ENCODE measurements around the gene LRRTM4.
"Not testable (repeated sequence)": the region's sequence is repeated elsewhere in the genome, so short reads cannot be mapped to it uniquely, and the experiment has no call there.

LRRTM4 gene

DNA sequence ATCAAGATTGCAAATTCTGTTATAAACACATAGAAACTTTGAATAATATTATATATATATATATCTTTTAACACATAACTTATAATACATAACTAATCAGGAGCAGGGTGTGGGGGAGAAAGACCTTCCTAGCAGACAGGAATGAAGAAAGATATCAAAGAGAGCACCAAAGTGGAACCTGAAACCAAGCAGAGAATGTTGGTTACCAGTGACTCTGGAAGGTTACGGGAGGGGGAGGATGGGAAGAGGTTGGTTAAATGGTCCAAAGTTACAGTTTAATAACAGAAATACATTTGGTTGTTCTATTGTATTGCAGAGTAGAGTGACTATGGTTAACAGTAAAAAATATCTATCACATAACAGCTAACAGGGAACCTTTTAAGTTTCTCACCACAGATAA is 366.7 kb downstream of the LRRTM4 start:
- no peak for DNase-seq

DNA sequence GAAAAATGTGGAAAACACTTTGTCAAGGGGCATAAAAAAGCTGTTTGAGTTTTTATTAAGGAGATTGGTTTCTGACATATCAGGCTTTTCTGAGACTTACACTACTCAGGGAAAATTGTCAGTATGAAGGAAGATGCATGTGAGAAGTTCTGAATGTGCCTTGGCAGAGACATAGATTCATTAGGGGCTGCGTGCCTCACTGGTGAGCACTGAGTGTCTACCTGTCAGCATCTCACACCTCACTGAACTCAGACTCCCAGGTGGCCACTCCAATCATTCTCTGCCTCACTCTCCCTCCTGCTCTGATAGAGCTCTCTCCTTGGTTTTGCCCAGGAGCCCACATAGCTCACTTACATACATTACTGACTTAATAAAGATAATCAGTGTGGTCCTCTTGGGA is 372.6 kb downstream of the LRRTM4 start:
- DNase-seq, result no peak

- DNase-seq, result peak in 1 of 2 experiments; percentile 3
These were observed 375.0 kb downstream of the LRRTM4 start for GRCh38 chr2:77147153-77147552.

DNA sequence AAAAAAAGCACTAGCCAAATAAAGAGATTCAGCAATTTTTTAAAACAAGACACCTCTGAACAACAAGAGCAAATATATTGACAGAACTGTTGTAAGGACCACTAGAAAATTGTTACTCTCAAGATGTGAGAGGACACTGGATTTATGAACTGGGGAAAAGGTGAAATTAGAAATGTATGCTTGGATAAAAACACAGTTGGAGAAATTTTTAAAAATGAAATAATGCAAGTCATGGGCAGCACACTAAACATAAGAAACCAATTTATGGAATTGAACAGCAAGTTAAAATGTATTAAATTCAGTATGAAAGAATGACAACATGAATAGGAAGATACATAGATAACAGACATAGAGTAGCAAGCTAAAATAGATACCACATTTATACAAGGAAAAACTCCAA is 377.4 kb downstream of the LRRTM4 start:
- no peak for DNase-seq

DNA sequence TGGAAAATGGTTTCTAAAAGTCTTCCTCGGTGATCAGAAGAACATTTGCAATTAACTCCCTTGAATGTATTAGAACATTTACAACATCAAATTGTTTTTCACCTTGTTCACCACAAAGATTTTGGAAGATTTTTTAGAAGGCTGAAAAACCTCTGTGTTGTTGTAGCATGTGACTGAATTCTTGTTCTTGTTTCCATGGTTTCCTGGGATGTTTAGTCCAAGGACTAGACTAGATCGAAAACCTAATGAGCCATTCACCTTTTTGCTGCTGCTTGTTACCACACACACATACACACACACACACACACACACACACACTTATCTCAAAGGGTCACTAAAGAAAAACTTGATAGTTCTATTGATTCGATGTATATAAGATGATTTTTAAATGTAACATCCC is 380.0 kb downstream of the LRRTM4 start:
- no peak for DNase-seq

- not testable (repeated sequence) for DNase-seq
These were observed 393.7 kb downstream of the LRRTM4 start for GRCh38 chr2:77128479-77128878.

- no peak for DNase-seq
These were observed 394.8 kb downstream of the LRRTM4 start for GRCh38 chr2:77127345-77127744.

- DNase-seq, result no peak
These were observed 400.7 kb downstream of the LRRTM4 start for GRCh38 chr2:77121518-77121917.

GRCh38 chr2:77119333-77119732 is 402.8 kb downstream of the LRRTM4 start:
- DNase-seq, result no peak

DNA sequence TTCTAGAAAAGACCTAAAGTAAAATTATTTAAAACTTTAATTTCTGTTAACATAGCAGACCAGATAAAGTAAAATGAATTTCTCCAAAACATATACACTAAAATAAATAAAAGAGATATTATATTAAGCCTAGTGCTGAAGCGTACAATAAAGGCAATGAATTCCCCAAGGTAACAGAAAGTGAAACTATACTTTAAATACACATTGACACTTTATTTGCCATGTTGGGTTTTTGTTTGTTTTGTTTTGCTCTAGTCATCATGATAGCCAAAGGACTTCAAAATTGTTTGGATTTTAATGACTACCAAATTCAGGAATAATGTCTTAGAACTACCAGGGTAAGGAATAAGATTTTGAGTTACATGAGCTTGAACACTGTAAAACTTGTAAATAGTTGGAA is 413.3 kb downstream of the LRRTM4 start:
- DNase-seq, result no peak

DNA sequence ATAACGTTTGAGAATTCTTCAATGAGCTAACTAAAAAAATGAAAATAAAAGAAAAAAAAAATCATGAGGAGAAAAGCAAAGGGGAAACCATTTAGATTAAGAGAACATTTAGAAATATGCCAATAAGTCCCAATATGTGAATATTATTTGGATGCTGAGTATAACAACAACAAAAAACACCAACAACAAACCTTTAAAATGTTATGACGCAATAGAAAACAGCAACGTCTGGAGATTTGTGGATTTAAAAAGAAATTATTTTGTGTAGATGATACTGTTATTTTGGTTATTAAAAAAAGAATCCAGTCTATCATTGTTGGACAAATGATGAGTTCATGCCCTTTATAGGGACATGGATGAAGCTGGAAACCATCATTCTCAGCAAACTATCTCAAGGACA is 417.2 kb downstream of the LRRTM4 start:
- no peak for DNase-seq

- no peak for DNase-seq
These were observed 417.6 kb downstream of the LRRTM4 start for GRCh38 chr2:77104554-77104953.

DNA sequence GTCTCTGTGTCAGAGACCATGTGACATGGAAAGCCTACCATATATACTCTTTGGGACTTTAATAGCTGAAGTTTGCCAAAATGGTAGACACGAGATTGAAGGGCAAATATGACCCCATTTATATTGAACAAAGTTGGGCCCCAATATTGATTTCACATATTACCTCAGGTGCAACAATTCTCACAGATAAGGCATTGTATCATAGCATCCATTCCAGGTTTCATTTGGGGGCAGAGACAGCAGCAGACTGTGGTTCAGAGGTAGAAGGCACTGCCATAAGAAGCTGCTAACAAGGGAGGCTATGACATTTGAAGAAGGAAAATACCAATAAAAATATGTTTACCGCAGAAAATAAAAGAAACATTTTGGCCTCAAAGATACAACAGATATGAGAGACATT is 419.2 kb downstream of the LRRTM4 start:
- no peak for DNase-seq

- DNase-seq, result no peak
These were observed 420.3 kb downstream of the LRRTM4 start for GRCh38 chr2:77101796-77102452.

DNA sequence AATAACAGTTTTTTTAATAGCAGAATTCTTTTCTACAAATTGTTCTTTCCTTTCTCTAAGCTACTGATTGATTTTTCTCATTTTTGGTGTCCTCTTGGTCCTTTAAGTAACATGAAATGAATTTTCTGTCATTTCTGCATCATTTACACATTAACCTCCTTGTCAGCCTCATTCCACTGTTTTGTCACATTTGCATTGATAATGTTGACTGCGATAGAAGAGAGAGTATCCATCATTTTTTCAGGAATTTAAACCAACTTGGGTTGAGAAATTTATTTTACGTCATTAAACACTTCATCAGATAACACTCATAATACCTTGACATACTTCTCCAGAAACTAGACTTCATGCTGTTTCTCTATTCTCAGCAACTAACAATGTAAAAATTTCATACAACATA is 422.2 kb downstream of the LRRTM4 start:
- DNase-seq, result no peak

DNA sequence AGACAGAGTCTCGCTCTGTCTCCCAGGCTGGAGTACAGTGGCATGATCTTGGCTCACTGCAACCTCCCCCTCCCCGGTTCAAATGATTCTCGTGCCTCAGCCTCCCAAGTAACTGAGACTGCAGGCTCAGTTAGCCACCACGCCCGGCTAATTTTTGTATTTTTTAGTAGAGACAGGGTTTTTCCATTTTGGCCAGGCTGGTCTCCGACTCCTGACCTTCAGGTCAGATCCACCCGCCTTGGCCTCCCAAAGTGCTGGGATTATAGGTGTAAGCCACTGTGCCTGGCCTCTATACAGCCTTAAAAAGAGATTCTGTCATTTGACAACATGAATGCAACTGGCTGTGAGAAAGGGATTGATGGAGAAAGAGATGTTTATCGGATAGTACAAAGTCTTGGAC is 426.7 kb downstream of the LRRTM4 start:
- not testable (repeated sequence) for DNase-seq

DNA sequence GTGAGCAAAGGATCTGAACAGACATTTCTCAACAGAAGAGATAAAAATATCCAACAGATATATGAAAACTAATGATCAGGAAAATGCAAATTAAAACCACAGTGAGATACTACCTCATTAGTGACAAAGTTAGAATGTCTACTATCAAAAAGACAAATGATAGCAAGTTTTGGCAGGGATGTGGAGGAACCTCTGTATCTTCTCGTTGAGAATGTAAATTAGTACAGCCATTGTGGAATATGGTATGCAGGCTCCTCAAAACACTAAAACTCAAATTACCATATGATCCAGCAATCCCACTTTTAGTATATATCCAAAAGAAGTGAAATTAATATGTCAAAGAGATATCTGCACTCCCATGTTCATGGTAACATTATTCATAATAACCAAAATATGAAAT is 427.1 kb downstream of the LRRTM4 start:
- no peak for DNase-seq

- DNase-seq, result not testable (repeated sequence)
These were observed 433.8 kb downstream of the LRRTM4 start for GRCh38 chr2:77088424-77088823.

DNA sequence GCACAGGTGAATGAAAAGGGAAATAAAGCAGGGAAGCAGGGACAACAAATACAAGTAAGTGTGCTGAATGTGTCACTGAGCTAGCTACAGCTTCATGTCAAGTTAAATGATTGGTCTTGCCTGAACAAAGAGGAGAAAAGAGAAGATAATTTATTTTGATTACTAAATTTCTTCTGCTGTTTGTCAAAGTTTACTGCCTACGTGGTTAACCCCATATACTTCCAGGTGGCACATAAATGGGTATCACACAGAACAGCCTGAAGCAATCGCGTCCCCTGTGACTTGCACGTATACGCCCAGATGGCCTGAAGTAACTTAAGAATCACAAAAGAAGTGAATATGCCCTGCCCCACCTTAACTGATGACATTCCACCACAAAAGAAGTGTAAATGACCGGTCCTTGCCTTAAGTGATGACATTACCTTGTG is 434.2 kb downstream of the LRRTM4 start:
- DNase-seq, result no peak

- no peak for DNase-seq
These were observed 435.7 kb downstream of the LRRTM4 start for GRCh38 chr2:77086478-77086877.

GRCh38 chr2:77086051-77086450 is 436.1 kb downstream of the LRRTM4 start:
- DNase-seq, result no peak

GRCh38 chr2:77085561-77085960 is 436.6 kb downstream of the LRRTM4 start:
- DNase-seq, result no peak

- no peak for DNase-seq
These were observed 440.6 kb downstream of the LRRTM4 start for GRCh38 chr2:77081597-77081996.

GRCh38 chr2:77064324-77064723 is 457.9 kb downstream of the LRRTM4 start:
- no peak for DNase-seq

GRCh38 chr2:77054938-77055337 is 467.2 kb downstream of the LRRTM4 start:
- DNase-seq, result no peak

DNA sequence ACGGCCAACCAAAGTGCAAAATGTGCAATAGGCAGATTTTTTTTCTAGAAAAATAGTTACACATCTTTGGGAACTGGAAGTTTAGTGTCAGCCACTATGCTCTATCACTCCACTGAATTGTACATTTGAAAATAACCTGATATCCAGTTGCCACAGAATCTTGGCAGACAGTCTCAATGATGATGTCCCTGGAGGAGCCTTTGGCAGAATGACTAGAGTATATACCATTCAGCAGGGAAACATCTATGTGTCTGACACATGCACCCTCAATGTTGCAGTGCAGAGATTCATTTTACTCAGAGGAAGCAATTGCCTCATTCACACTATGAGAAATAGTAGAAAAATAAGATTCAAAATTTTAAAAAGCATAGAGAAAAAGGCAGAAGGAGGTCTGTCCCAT is 475.8 kb downstream of the LRRTM4 start:
- no peak for DNase-seq

All from NCI-H2081 (cell line).